H1 (cell line): ENCODE results near the gene LDLRAD3. TPM values are rescaled to one million over a fixed set of nuclear protein-coding genes. Genes with fewer than 3 reads are reported as not detected.

Source experiments
- BACH1 ChIP-seq: IDR thresholded peaks from 2 replicates; pipeline ENCODE4 v1.6.1; 2012; ENCODE audit warnings: low read length, improper control_type of control experiment
- CHD7 ChIP-seq: fragments of 300-600 bp; sonication (generic); IDR thresholded peaks from 2 replicates; pipeline ENCODE4 v1.7.1; 2012; ENCODE audit warnings: low read length, moderate library complexity, mild to moderate bottlenecking, inconsistent platforms; ENCODE audit not compliant: insufficient replicate concordance
- CTCF ChIP-seq, 3 experiments: IDR thresholded peaks; 1 replicate in 2 of 3; 2 replicates in 1 of 3; pipeline versions ENCODE4 v1.5.1 to v1.6.1; 2011; ENCODE audit warnings: low read length in 3 of 3, mild to moderate bottlenecking in 3 of 3, inconsistent platforms in 2 of 3, low read depth in 1 of 3, moderate library complexity in 1 of 3; ENCODE audit not compliant: insufficient read depth in 1 of 3; ENCODE audit errors: control extremely low read depth in 1 of 3
- KDM1A ChIP-seq: fragments of 200-600, 300-600 bp; sonication (generic); IDR thresholded peaks from 2 replicates; pipeline ENCODE4 v1.7.1; 2016; ENCODE audit warnings: mild to moderate bottlenecking, low read length, borderline replicate concordance
- KDM4A ChIP-seq: IDR thresholded peaks from one replicate; pipeline ENCODE4 v1.7.1; 2012; ENCODE audit warnings: low read depth, mild to moderate bottlenecking, moderate library complexity, low read length, inconsistent platforms; ENCODE audit not compliant: severe bottlenecking
- MAFK ChIP-seq: IDR thresholded peaks from 2 replicates; pipeline ENCODE4 v1.6.1; 2012; ENCODE audit warnings: low read depth, mild to moderate bottlenecking, improper control_type of control experiment, low read length
- POU5F1 ChIP-seq: IDR thresholded peaks from 2 replicates; pipeline ENCODE4 v1.6.1; 2011; ENCODE audit warnings: low read depth, mild to moderate bottlenecking, low read length, moderate library complexity
- SUZ12 ChIP-seq: fragments of 200-600 bp; sonication (generic); IDR thresholded peaks from 2 replicates; pipeline ENCODE4 v1.6.1; 2012; ENCODE audit warnings: mild to moderate bottlenecking, inconsistent platforms, low read length, moderate library complexity, mixed read lengths
- polyA plus RNA-seq, 7 experiments: library from polyadenylated mRNA; depleted of rRNA in 3 of 7; stranded (reverse) in 5 of 7; unstranded in 2 of 7; fragments of >200 nt in 5 of 7; fragments of 200-250 nt in 2 of 7; gene quantifications; 1 replicate in 5 of 7; 2 replicates in 1 of 7; 4 replicates in 1 of 7; pipeline versions ENCODE4 v1.2.1 to v1.2.3, GENCODE V29; 2011 to 2013; ENCODE audit warnings: missing spikeins in 2 of 7, mixed read lengths in 2 of 7
- total RNA-seq: library from RNA; stranded (reverse); fragmentation: NEBNext Ultra II Directional; extraction: Animal tissue kit (Norgen Biotek cat#: 25700); gene quantifications from 2 replicates; pipeline ENCODE4 v1.2.1, GENCODE V29; 2021

The LDLRAD3 gene
- total and polyA plus RNA-seq, 2 of the 8 experiments (the other 6 are each of a cell fraction or from before 2014, with no cell fraction given): 18.6 to 22.8 TPM

- no peak for TF ChIP-seq KDM4A
- TF ChIP-seq KDM1A: no peak
- peak in 1 of 3 experiments; percentile 3; a peak in 1 of 4 replicates for TF ChIP-seq CTCF (IDR thresholded peaks at IDR 0.05; ENCODE audit: control extremely low read depth in 1 of 3, insufficient read depth in 1 of 3, low read depth in 1 of 3, low read length in 3 of 3)
- no peak for TF ChIP-seq POU5F1
- TF ChIP-seq CHD7: no peak
- TF ChIP-seq BACH1: peak; percentile 30; the same call in 1 of the 2 replicates
- TF ChIP-seq SUZ12: no peak
- peak; percentile 42; the same call in 1 of the 2 replicates for TF ChIP-seq MAFK
Measured at GRCh38 chr11:36211761-36212430, 268.0 kb downstream of the LDLRAD3 start (continued).
